Thoracic aorta (tissue), 2 donors: ENCODE measurements around the gene PDZD4. TPM values are rescaled to one million over a fixed set of nuclear protein-coding genes. Genes with fewer than 3 reads are reported as not detected.

Experiments
- ATAC-seq: fragments of 150-250 bp; one replicate; pipeline ENCODE4 v1.8.0; 2017; ENCODE audit warnings: low read depth; ENCODE audit not compliant: insufficient number of reproducible peaks, low FRiP score
- DNase-seq: peaks from one replicate; pipeline ENCODE4 v3.0.0-alpha.2; 2020; ENCODE audit warnings: low spot score
- H3K27ac ChIP-seq, 2 donors: fragments of 200-600 bp; sonication (generic); 1 replicate in 1 of 2; 2 replicates in 1 of 2; pipeline ENCODE4 v1.5.1; 2016; ENCODE audit warnings: mild to moderate bottlenecking in 2 of 2, moderate library complexity in 2 of 2
- H3K27me3 ChIP-seq: fragments of 200-600 bp; sonication (generic); replicated peaks from 2 replicates; pipeline ENCODE4 v1.6.0; 2016; ENCODE audit warnings: mild to moderate bottlenecking; ENCODE audit not compliant: insufficient read depth
- H3K36me3 ChIP-seq: fragments of 200-600 bp; sonication (generic); one replicate; pipeline ENCODE4 v1.5.1; 2016
- H3K4me1 ChIP-seq, 2 donors: fragments of 200-600 bp; sonication (generic); 1 replicate in 1 of 2; 2 replicates in 1 of 2; pipeline versions ENCODE4 v1.5.1 to v1.6.0; 2016; ENCODE audit warnings: low read depth in 2 of 2, mild to moderate bottlenecking in 1 of 2; ENCODE audit not compliant: control insufficient read depth in 1 of 2
- H3K4me3 ChIP-seq: fragments of 200-600 bp; sonication (generic); 2 replicates; pipeline ENCODE4 v1.5.1; 2016; ENCODE audit warnings: mild to moderate bottlenecking
- H3K9me3 ChIP-seq: fragments of 200-600 bp; sonication (generic); 2 replicates; pipeline ENCODE4 v1.5.1; 2016
- CTCF ChIP-seq: fragments of 200-600 bp; sonication (generic); IDR thresholded peaks from one replicate; pipeline ENCODE4 v1.5.1; 2019; ENCODE audit warnings: antibody characterized with exemption
- total RNA-seq, 2 donors: library from RNA; depleted of rRNA; stranded (reverse); fragments of >200 nt; gene quantifications; one replicate each; pipeline versions ENCODE4 v1.1.0 to v1.2.3, GENCODE V29; 2016

Gene PDZD4
- total RNA-seq, 2 donors from 2014 or later: 4.4 to 11.6 TPM

GRCh38 chrX:153791104-153791852 lies 39.1 kb downstream of the PDZD4 start:
- ATAC-seq (no peak), DNase-seq (no peak)
- no peak for TF ChIP-seq CTCF
- Histone ChIP-seq H3K4me3 (no peak overlapping the region), H3K9me3 (no peaks in the 10 kb centered on the region), H3K36me3 (peaks cover 5% of the 10 kb centered on the region), H3K4me1 (peaks cover 8 to 33% of the 10 kb centered on the region in 2 donors), H3K27ac (no peak overlapping the region), H3K27me3 (no peaks in the 10 kb centered on the region)

GRCh38 chrX:153789654-153790053 lies 40.7 kb downstream of the PDZD4 start:
- no peaks in the 10 kb centered on the region for H3K27me3 ChIP-seq
- peaks cover 10% of the 10 kb centered on the region for H3K36me3 ChIP-seq
- no peak overlapping the region for H3K4me3 ChIP-seq
- H3K9me3 ChIP-seq: no peaks in the 10 kb centered on the region
- H3K27ac ChIP-seq: no peak overlapping the region
- TF ChIP-seq CTCF: no peak
- DNase-seq (no peak), ATAC-seq (no peak)
- H3K4me1 ChIP-seq: peaks cover 4 to 22% of the 10 kb centered on the region in 2 donors

GRCh38 chrX:153786669-153787068 lies 43.7 kb downstream of the PDZD4 start:
- ATAC-seq (no peak), DNase-seq (no peak)
- Histone ChIP-seq H3K36me3 (peaks cover 10% of the 10 kb centered on the region), H3K4me1 (peaks cover 0 to 13% of the 10 kb centered on the region in 2 donors), H3K27me3 (no peaks in the 10 kb centered on the region), H3K27ac (no peak overlapping the region), H3K4me3 (no peak overlapping the region), H3K9me3 (no peaks in the 10 kb centered on the region)
- TF ChIP-seq CTCF: no peak

- H3K4me1 ChIP-seq: peaks cover 0 to 26% of the 10 kb centered on the region in 2 donors
- no peaks in the 10 kb centered on the region for H3K27me3 ChIP-seq
- no peak overlapping the region for H3K4me3 ChIP-seq
- no peak for TF ChIP-seq CTCF
- DNase-seq (no peak), ATAC-seq (no peak)
- no peaks in the 10 kb centered on the region for H3K9me3 ChIP-seq
- no peak overlapping the region for H3K27ac ChIP-seq
- peaks cover 7% of the 10 kb centered on the region for H3K36me3 ChIP-seq
These were observed 45.9 kb downstream of the PDZD4 start for GRCh38 chrX:153784325-153784967.

- TF ChIP-seq CTCF: no peak
- DNase-seq: no peak
- Histone ChIP-seq H3K27me3 (no peaks in the 10 kb centered on the region), H3K4me3 (no peak overlapping the region), H3K36me3 (peaks cover 5% of the 10 kb centered on the region), H3K27ac (no peak overlapping the region), H3K9me3 (no peaks in the 10 kb centered on the region), H3K4me1 (peaks cover 0 to 26% of the 10 kb centered on the region in 2 donors)
- ATAC-seq: no peak
These were observed 46.8 kb downstream of the PDZD4 start for GRCh38 chrX:153783378-153784013.
